HEK293T (cell line): Measurements from ENCODE around the gene PIK3R4.

Experiments
- CTCF ChIA-PET: fragments of 350-600 bp; formaldehyde crosslinking; extraction: SDS; loops from one replicate; lab custom pipeline; 2021; ENCODE audit warnings: antibody characterized with exemption, inconsistent platforms; lab: Yijun Ruan, JAX
- POLR2A ChIA-PET: fragments of 350-600 bp; formaldehyde crosslinking; extraction: SDS; loops from one replicate; lab custom pipeline; 2020; ENCODE audit warnings: antibody characterized with exemption, inconsistent platforms; lab: Yijun Ruan, JAX
- DNase-seq: peaks from one replicate; pipeline ENCODE4 v3.0.0; 2012; ENCODE audit warnings: mixed read lengths; ENCODE audit errors: extremely low spot score
- ARNT ChIP-seq: fragments of 450-650 bp; IDR thresholded peaks from 2 replicates; pipeline ENCODE4 v1.6.1; 2017; ENCODE audit warnings: mild to moderate bottlenecking
- BHLHE40 ChIP-seq: fragments of 450-650 bp; IDR thresholded peaks from 2 replicates; pipeline ENCODE4 v1.6.1; 2016; ENCODE audit warnings: mild to moderate bottlenecking, moderate library complexity, borderline replicate concordance
- CTBP1 ChIP-seq: fragments of 450-650 bp; IDR thresholded peaks from 2 replicates; pipeline ENCODE4 v1.6.1; 2016; ENCODE audit warnings: borderline replicate concordance
- ELF4 ChIP-seq: fragments of 450-650 bp; IDR thresholded peaks from 2 replicates; pipeline ENCODE4 v1.6.1; 2017; ENCODE audit warnings: antibody characterized with exemption
- FOXA1 ChIP-seq: fragments of 450-650 bp; IDR thresholded peaks from 2 replicates; pipeline ENCODE4 v1.6.1; 2016; ENCODE audit warnings: mild to moderate bottlenecking
- FOXK2 ChIP-seq: fragments of 450-650 bp; IDR thresholded peaks from 2 replicates; pipeline ENCODE4 v1.6.1; 2016; ENCODE audit warnings: mild to moderate bottlenecking
- FOXM1 ChIP-seq: fragments of 450-650 bp; IDR thresholded peaks from 2 replicates; pipeline ENCODE4 v1.6.1; 2017; ENCODE audit warnings: mild to moderate bottlenecking, borderline replicate concordance
- HDGF ChIP-seq: fragments of 450-650 bp; IDR thresholded peaks from 2 replicates; pipeline ENCODE4 v1.6.1; 2017; ENCODE audit warnings: antibody characterized with exemption, borderline replicate concordance
- L3MBTL2 ChIP-seq: fragments of 450-650 bp; conservative IDR thresholded peaks from 2 replicates; pipeline ENCODE4 v1.6.1; 2016; ENCODE audit warnings: mild to moderate bottlenecking
- NFRKB ChIP-seq: fragments of 450-650 bp; IDR thresholded peaks from 2 replicates; pipeline ENCODE4 v1.6.1; 2016; ENCODE audit warnings: mild to moderate bottlenecking, moderate library complexity
- SP1 ChIP-seq: fragments of 450-650 bp; IDR thresholded peaks from 2 replicates; pipeline ENCODE4 v1.6.1; 2017
- SUZ12 ChIP-seq: fragments of 450-650 bp; IDR thresholded peaks from 2 replicates; pipeline ENCODE4 v1.6.1; 2016; ENCODE audit warnings: mild to moderate bottlenecking
- TARDBP ChIP-seq: fragments of 450-650 bp; IDR thresholded peaks from 2 replicates; pipeline ENCODE4 v1.6.1; 2016
- ZNF384 ChIP-seq: fragments of 450-650 bp; IDR thresholded peaks from 2 replicates; pipeline ENCODE4 v1.6.1; 2016
- TF ChIP-seq, protein P1 (sequence below): fragments of 450-650 bp; IDR thresholded peaks from 2 replicates; pipeline ENCODE4 v1.6.1; 2016

The PIK3R4 gene

DNA sequence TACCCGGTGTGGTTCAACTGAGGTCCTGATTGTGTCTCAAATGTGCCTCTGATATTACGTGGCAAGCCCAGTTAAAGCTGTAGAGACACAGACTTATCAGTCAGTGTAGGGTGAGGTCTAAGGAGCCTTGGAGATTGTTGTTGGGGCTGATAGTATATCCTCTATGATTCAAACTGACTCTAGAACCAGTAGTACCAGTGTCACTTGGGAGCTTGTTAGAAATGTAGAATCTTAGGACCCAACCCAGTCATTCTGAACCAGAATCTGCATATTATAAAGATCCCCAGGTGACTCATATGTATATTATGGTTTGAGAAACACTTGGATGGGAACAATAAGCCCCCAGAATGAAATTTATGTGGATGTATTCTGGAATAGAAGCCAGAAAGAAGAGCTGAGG lies 83.5 kb downstream of the PIK3R4 start:
- ChIA-PET POLR2A (interaction anchor here (1.8 kb wide), 1 partner anchor 231 kb away, joined by 4 read pairs; the partner anchor contains the start of gene ATP2C1), CTCF (interaction anchor here (1.0 kb wide), 1 partner anchor 97 kb away, joined by 3 read pairs; no protein-coding TSS in a partner anchor)
- no peak for DNase-seq
- TF ChIP-seq HDGF (no peak), FOXA1 (no peak), SUZ12 (no peak), ELF4 (no peak), ARNT (no peak), NFRKB (no peak), ZNF384 (no peak), FOXM1 (no peak), BHLHE40 (no peak), L3MBTL2 (no peak)

DNA sequence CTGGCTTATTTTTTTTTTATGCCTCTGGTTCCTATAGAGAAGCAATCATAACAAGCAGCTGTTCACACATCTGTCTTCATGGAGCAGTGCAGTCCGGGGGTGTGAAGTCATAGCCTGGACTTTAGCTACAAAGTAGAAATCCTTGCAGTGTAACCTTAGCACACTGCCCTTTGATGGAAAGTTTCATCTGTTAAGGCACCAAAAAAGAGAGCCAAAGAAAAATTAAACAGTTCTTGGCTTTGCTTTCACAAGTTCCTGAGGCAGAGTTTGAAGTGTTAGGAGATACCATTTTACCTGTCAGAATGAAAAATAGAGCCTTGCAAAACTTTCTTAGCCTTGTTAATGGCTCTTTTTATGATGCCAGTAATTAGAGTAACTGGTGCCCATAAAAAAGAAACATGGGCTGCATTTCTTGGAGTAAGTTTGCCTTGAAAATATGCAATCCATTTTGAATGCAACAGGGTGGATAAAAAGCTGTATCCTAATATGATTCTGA lies 84.1 kb downstream of the PIK3R4 start:
- no peak for DNase-seq
- TF ChIP-seq, protein P1, sequence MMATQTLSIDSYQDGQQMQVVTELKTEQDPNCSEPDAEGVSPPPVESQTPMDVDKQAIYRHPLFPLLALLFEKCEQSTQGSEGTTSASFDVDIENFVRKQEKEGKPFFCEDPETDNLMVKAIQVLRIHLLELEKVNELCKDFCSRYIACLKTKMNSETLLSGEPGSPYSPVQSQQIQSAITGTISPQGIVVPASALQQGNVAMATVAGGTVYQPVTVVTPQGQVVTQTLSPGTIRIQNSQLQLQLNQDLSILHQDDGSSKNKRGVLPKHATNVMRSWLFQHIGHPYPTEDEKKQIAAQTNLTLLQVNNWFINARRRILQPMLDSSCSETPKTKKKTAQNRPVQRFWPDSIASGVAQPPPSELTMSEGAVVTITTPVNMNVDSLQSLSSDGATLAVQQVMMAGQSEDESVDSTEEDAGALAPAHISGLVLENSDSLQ = peak; percentile 88
- TF ChIP-seq SUZ12 (no peak), FOXA1 (no peak)
- POLR2A ChIA-PET = interaction anchor here (1.8 kb wide), 1 partner anchor 231 kb away, joined by 4 read pairs; the partner anchor contains the start of gene ATP2C1
- CTCF ChIA-PET = interaction anchor here (1.0 kb wide), 1 partner anchor 98 kb away, joined by 3 read pairs; no protein-coding TSS in a partner anchor

DNA sequence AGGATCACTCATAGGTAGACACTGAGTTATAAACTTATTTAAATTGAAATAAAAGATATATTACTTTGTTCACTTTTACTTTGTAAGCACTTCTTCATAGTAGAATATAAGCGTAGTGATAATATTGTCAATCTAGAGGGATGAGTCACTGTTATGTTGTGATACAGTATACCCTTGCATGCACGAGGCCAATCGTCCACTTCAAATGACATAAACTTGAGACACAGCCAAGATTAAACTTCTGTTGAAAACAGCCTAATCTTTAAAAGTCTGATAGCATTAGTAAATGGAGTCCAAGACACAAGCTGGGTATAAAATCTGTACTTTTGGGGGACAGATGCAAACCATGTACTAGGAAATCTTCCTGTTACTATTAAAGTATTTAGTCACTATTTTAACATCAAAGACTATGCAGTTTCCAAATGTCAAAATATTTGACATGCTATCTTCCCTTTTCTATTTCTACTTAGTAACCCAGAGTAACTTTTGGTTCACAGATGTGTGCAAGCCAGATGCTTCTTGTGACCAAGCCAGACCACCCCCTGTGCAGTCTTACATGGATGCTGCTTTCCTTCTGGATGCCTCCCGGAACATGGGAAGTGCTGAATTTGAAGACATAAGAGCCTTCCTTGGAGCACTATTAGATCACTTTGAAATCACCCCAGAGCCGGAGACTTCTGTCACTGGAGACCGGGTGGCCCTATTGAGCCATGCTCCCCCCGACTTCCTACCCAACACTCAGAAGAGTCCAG lies 85.3 kb downstream of the PIK3R4 start:
- ChIA-PET CTCF (no interaction called here), POLR2A (no interaction called here)
- TF ChIP-seq FOXA1 = no peak
- no peak for TF ChIP-seq FOXK2
- TF ChIP-seq, protein P1 = 0 out of 2 replicates have a peak, but pooled peaks have one; percentile 12

DNA sequence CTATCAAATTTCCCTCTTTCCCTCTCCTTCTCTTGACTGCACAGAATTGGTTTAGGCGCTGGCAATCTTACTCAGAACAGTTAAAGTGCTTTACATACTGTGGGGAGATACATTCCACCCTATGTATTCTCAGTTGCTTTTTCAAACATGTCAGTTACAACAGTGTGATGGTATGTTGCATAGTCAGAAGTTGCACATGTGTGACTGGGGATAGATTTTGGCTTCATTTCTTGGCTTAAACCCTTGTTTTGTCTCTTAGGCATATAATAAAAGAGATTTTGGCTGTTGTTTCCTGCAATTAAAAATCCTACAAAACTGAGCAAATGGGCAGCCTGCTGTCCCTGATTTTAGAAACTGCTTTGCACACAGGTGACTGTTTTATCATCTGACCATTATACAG lies 86.7 kb downstream of the PIK3R4 start:
- no peak for DNase-seq
- TF ChIP-seq FOXK2 (no peak), ARNT (no peak), FOXA1 (no peak), SUZ12 (no peak), CTBP1 (no peak), SP1 (no peak), ZNF384 (no peak), ELF4 (no peak), TARDBP (no peak), FOXM1 (no peak)
- TF ChIP-seq, protein P1 = no peak
- ChIA-PET POLR2A (no interaction called here), CTCF (no interaction called here)

More for the DNA sequence above, 85.3 kb downstream of the PIK3R4 start:
- no peak for DNase-seq

DNA sequence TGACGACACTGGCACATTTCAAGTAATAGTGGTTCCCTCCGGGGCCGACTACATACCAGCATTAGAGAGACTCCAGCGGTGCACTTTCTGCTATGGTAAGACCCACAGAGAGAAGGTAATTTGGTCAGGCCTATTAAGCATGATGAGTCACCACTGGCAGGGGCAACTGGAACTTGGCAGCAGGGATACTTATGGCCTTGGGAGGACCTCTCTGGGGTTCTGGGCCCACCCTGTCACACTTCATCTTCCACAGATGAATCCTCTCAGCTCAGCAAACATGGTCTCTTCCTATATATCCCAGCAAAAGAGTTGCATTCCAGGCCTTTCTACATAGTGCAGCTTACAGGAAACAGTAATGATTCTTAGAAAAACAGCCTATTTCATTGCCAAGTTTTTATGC lies 88.0 kb downstream of the PIK3R4 start:
- DNase-seq = peak; percentile 14
- CTCF ChIA-PET = no interaction called here
- POLR2A ChIA-PET = interaction anchor here (0.7 kb wide), 1 partner anchor 832 kb away, joined by 3 read pairs; no protein-coding TSS in a partner anchor
- TF ChIP-seq SP1 (no peak), L3MBTL2 (no peak), NFRKB (no peak), FOXK2 (no peak), HDGF (no peak), SUZ12 (no peak)
- TF ChIP-seq, protein P1 = 0 out of 2 replicates have a peak, but pooled peaks have one; percentile 12

DNA sequence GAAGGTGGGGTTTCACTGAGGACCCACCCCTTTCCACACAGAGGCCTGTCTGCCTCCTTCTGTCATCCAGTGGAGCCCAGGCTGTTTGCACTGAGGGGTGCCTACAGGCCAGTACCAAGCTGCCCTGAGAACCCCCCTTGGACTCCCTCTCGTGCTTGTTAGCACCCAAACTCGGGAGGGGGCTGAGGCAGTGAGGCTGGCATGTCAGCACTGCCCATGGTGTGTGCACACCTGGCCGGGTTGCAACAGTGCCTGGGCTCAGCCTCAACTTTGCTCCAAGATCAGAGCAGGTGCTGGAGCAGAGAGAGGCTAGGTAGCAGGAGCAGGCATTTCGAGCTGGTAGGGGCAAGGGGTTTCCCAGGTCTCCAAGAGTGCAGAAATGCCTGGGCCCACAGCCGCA lies 90.0 kb downstream of the PIK3R4 start:
- TF ChIP-seq SUZ12 (no peak), CTBP1 (no peak), ELF4 (no peak), FOXK2 (no peak), FOXM1 (no peak), NFRKB (no peak), L3MBTL2 (no peak), SP1 (no peak)
- DNase-seq = no peak
- ChIA-PET POLR2A (no interaction called here), CTCF (interaction anchor here (1.0 kb wide), 1 partner anchor 9 kb away, joined by 4 read pairs; no protein-coding TSS in a partner anchor)
